B cell (primary cell): ENCODE results near the gene SIM1. TPM values are rescaled to one million over a fixed set of nuclear protein-coding genes. Genes with fewer than 3 reads are reported as not detected.

ENCODE experiments used
- ATAC-seq: fragments of 200-7000 bp; cut with Tn5 transposase; one replicate; pipeline ENCODE4 v1.10.0; 2021; ENCODE audit warnings: low read depth, mild to moderate bottlenecking, moderate number of reproducible peaks, moderate library complexity
- CTCF ChIA-PET: fragments of 350-600 bp; sonication (Branson Sonifier 250); formaldehyde crosslinking; loops from one replicate; lab custom pipeline; 2021; ENCODE audit warnings: antibody characterized with exemption, inconsistent platforms; lab: Charles Lee
- POLR2A ChIA-PET: fragments of 350-600 bp; sonication (Branson Sonifier 250); formaldehyde crosslinking; loops from one replicate; lab custom pipeline; 2021; ENCODE audit warnings: antibody characterized with exemption; lab: Charles Lee
- DNase-seq: peaks from one replicate; pipeline ENCODE4 v3.0.0; 2013
- H2AFZ ChIP-seq: 2 replicates; pipeline ENCODE4 v1.6.1; 2012; ENCODE audit warnings: mild to moderate bottlenecking, low read depth, low read length; ENCODE audit not compliant: insufficient read depth, poor library complexity, severe bottlenecking
- H3K27ac ChIP-seq, 2 donors: 1 replicate in 1 of 2; 2 replicates in 1 of 2; pipeline ENCODE4 v1.5.1; 2012 to 2013; ENCODE audit warnings: low read length in 2 of 2, mild to moderate bottlenecking in 2 of 2, moderate library complexity in 1 of 2
- H3K27me3 ChIP-seq, 4 experiments: fragments of 200-600 bp in 1 of 4; sonication (generic) in 1 of 4; replicated peaks in 1 of 4; 1 replicate in 2 of 4; 2 replicates in 2 of 4; pipeline versions ENCODE4 v1.6.1 to v1.7.0; 2013 to 2016; ENCODE audit warnings: low read length in 3 of 4, mild to moderate bottlenecking in 2 of 4, mixed read lengths in 1 of 4, moderate library complexity in 1 of 4; ENCODE audit not compliant: insufficient read depth in 4 of 4, control insufficient read depth in 3 of 4; ENCODE audit errors: control extremely low read depth in 1 of 4
- H3K36me3 ChIP-seq, 2 experiments: replicated peaks in 1 of 2; 1 replicate in 1 of 2; 2 replicates in 1 of 2; pipeline versions ENCODE4 v1.6.1 to v1.7.1; 2013; ENCODE audit warnings: low read length in 1 of 2; ENCODE audit not compliant: insufficient read depth in 2 of 2, control insufficient read depth in 1 of 2; ENCODE audit errors: control extremely low read depth in 1 of 2, extremely low read depth in 1 of 2
- H3K4me1 ChIP-seq, 2 donors: fragments of 200-600 bp in 1 of 2; sonication (generic) in 1 of 2; 1 replicate in 1 of 2; 2 replicates in 1 of 2; pipeline versions ENCODE4 v1.5.1 to v1.6.1; 2013 to 2017; ENCODE audit warnings: low read length in 2 of 2; ENCODE audit not compliant: control insufficient read depth in 2 of 2, insufficient read depth in 2 of 2
- H3K4me2 ChIP-seq: replicated peaks from 2 replicates; pipeline ENCODE3; 2012; ENCODE audit warnings: mild to moderate bottlenecking, low read depth, low read length; ENCODE audit not compliant: poor library complexity, severe bottlenecking
- H3K4me3 ChIP-seq, 5 experiments: fragments of 200-600 bp in 1 of 5; sonication (generic) in 1 of 5; 1 replicate in 3 of 5; 2 replicates in 2 of 5; pipeline versions ENCODE4 v1.5.1 to v1.7.0; 2011 to 2016; ENCODE audit warnings: low read length in 4 of 5, mild to moderate bottlenecking in 4 of 5, low read depth in 2 of 5, control low read depth in 1 of 5, moderate library complexity in 1 of 5; ENCODE audit not compliant: insufficient read depth in 1 of 5; ENCODE audit errors: control extremely low read depth in 1 of 5, extremely low read depth in 1 of 5
- H3K79me2 ChIP-seq: fragments of 200-600 bp; sonication (generic); one replicate; pipeline ENCODE4 v1.6.0; 2016; ENCODE audit warnings: low read length; ENCODE audit not compliant: control insufficient read depth, insufficient read depth
- H3K9ac ChIP-seq: fragments of 200-600 bp; sonication (generic); 2 replicates; pipeline ENCODE4 v1.6.1; 2017; ENCODE audit warnings: mild to moderate bottlenecking, low read length, moderate library complexity
- H3K9me3 ChIP-seq, 3 donors: one replicate each; pipeline versions ENCODE4 v1.6.1 to v1.7.1; 2013; ENCODE audit warnings: low read length in 2 of 3; ENCODE audit not compliant: control insufficient read depth in 2 of 3, insufficient read depth in 1 of 3; ENCODE audit errors: control extremely low read depth in 1 of 3
- H4K20me1 ChIP-seq: 2 replicates; pipeline ENCODE4 v1.6.0; 2012; ENCODE audit warnings: mild to moderate bottlenecking, low read length; ENCODE audit not compliant: insufficient read depth, control insufficient read depth, poor library complexity, severe bottlenecking
- H3K27ac Mint-ChIP-seq: one replicate; pipeline ENCODE4 v1.8.0; 2021; ENCODE audit warnings: mixed read lengths
- H3K27me3 Mint-ChIP-seq: one replicate; pipeline ENCODE4 v1.8.0; 2021; ENCODE audit warnings: mixed read lengths
- H3K4me1 Mint-ChIP-seq: one replicate; pipeline ENCODE4 v1.8.0; 2021; ENCODE audit warnings: mixed read lengths
- H3K4me3 Mint-ChIP-seq: one replicate; pipeline ENCODE4 v1.8.0; 2021; ENCODE audit warnings: mixed read lengths
- H3K9me3 Mint-ChIP-seq: one replicate; pipeline ENCODE4 v1.8.0; 2022; ENCODE audit warnings: mixed read lengths; ENCODE audit not compliant: insufficient read depth
- CTCF ChIP-seq: fragments of 200-600 bp; IDR thresholded peaks from one replicate; pipeline ENCODE4 v1.8.0; 2022; ENCODE audit warnings: antibody characterized with exemption, mild to moderate bottlenecking
- EZH2 ChIP-seq: IDR thresholded peaks from 2 replicates; pipeline ENCODE4 v1.6.1; 2012; ENCODE audit warnings: borderline replicate concordance, low read depth, mild to moderate bottlenecking, moderate library complexity, low read length; ENCODE audit not compliant: insufficient read depth, poor library complexity, severe bottlenecking
- WGBS: methylation state at CpG from one replicate; pipeline ENCODE4 v1.1.5; 2013; ENCODE audit warnings: missing lambda C conversion rate; ENCODE audit not compliant: insufficient coverage; 5-methylcytosine and 5-hydroxymethylcytosine counted together
- intact Hi-C: fragments of 100-400 bp; cut with micrococcal nuclease; formaldehyde crosslinking; loops from one replicate; pipeline ENCODE4 v1.10.0; 2022
- polyA plus RNA-seq: library from polyadenylated mRNA; depleted of rRNA; stranded (reverse); fragments of >200 nt; gene quantifications from 2 replicates; pipeline ENCODE4 v1.2.3, GENCODE V29; 2012
- total RNA-seq, 2 donors: library from RNA; stranded (reverse); fragments of 120-200 nt in 1 of 2; gene quantifications; 1 replicate in 1 of 2; 2 replicates in 1 of 2; pipeline versions ENCODE4 v1.2.3 to v1.2.4, GENCODE V29; 2013 to 2022

Gene SIM1
- total and polyA plus RNA-seq, 2 donors (not counting 1 experiment from before 2014, with no cell fraction given): not detected

- ATAC-seq (no peak), DNase-seq (peak; percentile 14)
- Mint-ChIP-seq H3K4me3 (no peak overlapping the region), H3K27ac (no peak overlapping the region), H3K27me3 (peaks cover 42% of the 10 kb centered on the region), H3K9me3 (no peaks in the 10 kb centered on the region), H3K4me1 (no peaks in the 10 kb centered on the region)
- Histone ChIP-seq H3K79me2 (no peaks in the 10 kb centered on the region), H3K27me3 (peaks cover 0 to 95% (median 72%) of the 10 kb centered on the region in 4 experiments), H2AFZ (no peak overlapping the region), H3K4me3 (no peak overlapping the region), H3K36me3 (no peaks in the 10 kb centered on the region), H3K4me2 (no peak overlapping the region), H3K9ac (no peak overlapping the region), H4K20me1 (no peaks in the 10 kb centered on the region), H3K27ac (no peak overlapping the region), H3K4me1 (peaks cover 4 to 24% of the 10 kb centered on the region in 2 donors), H3K9me3 (peaks cover 5 to 51% (median 17%) of the 10 kb centered on the region in 3 donors)
- intact Hi-C loops: no loop called here
- ChIA-PET CTCF (no interaction called here), POLR2A (no interaction called here)
- 15% methylated on average over 36 of the region's 36 CpGs for WGBS
- TF ChIP-seq EZH2 (no peak), CTCF (no peak)
These were observed 10.8 kb downstream of the SIM1 start for GRCh38 chr6:100453701-100454521.

GRCh38 chr6:100452998-100453397 lies 11.7 kb downstream of the SIM1 start:
- no peak overlapping the region for H3K4me2 ChIP-seq
- Mint-ChIP-seq H3K9me3 (no peaks in the 10 kb centered on the region), H3K4me1 (no peaks in the 10 kb centered on the region), H3K27ac (no peak overlapping the region), H3K27me3 (peaks cover 35% of the 10 kb centered on the region), H3K4me3 (no peak overlapping the region)
- CTCF ChIA-PET: no interaction called here
- no peaks in the 10 kb centered on the region for H3K36me3 ChIP-seq
- TF ChIP-seq CTCF (no peak), EZH2 (no peak)
- POLR2A ChIA-PET: no interaction called here
- ATAC-seq (no peak), DNase-seq (no peak)
- peaks cover 2 to 18% of the 10 kb centered on the region in 2 donors for H3K4me1 ChIP-seq
- intact Hi-C loops: no loop called here
- H3K27ac ChIP-seq: no peak overlapping the region
- H3K4me3 ChIP-seq: no peak overlapping the region
- H3K27me3 ChIP-seq: peaks cover 0 to 95% (median 71%) of the 10 kb centered on the region in 4 experiments
- no peaks in the 10 kb centered on the region for H3K79me2 ChIP-seq
- peaks cover 5 to 50% (median 14%) of the 10 kb centered on the region in 3 donors for H3K9me3 ChIP-seq
- no peak overlapping the region for H2AFZ ChIP-seq
- no peaks in the 10 kb centered on the region for H4K20me1 ChIP-seq
- 5% methylated on average over 3 of the region's 3 CpGs for WGBS
- H3K9ac ChIP-seq: no peak overlapping the region
